Mammary microvascular endothelial cell (primary cell): ENCODE measurements around the gene FBXL16. TPM values are rescaled to one million over a fixed set of nuclear protein-coding genes. Genes with fewer than 3 reads are reported as not detected.

Experiments used
- total RNA-seq: library from RNA; depleted of rRNA; stranded (reverse); fragments of >200 nt; gene quantifications from 2 replicates; pipeline ENCODE4 v1.2.3, GENCODE V29; 2015

Gene FBXL16
- total RNA-seq, result 0.07 TPM in 1 of 2 replicates, not detected in the other

DNA sequence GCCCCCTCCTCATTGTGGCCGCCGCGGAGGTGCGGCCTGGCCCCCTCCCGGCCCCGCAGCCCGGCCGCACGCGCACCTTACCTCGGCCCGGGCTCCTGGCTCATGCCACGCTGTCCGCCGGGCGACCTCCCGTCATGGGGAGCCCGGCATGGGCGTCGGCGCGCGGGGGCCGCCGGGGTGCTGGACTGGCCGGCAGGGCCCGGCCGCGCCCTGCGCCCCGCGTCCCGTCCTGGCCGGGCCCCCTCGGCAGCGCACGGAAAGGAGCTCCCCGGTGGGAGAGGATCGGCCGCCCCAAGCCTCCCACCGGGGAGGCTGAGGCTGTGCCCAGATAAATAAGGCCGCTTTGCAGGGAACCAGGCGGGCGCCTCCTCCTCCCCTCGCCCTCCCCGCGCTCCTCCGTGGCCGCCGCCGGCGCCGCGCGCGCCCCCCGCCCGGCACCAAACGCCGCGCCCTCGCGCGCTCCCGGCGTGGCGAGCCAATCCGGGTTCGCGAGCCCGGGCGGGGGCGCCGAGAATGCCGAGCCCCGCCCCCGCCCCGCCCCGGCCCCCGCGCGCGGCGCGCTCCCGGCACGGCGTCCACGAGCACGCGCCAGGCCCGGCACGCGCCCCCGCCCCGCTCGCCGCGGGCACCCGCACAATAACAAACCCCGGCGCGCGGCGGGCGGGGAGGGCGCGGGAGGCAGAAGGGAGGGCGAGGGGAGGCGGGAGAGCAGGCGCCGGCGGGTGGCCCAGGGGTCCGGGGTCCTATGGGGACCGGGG, at the start of gene FBXL16:
Gene FBXL16 (minus strand): TSS at position 371 of the 758 bp plus-strand sequence. CDS start 8,396 bp downstream, outside the sequence.

GRCh38 chr16:740764-741505, 35.3 kb upstream of the FBXL16 start, which contains the start of gene CIAO3:
Gene CIAO3, minus strand, starts transcription at chr16:740997. Its CDS starts 12 bp downstream, at chr16:740985.

GRCh38 chr16:726438-727290, 21.1 kb upstream of the FBXL16 start, which contains the start of the genes CCDC78 and HAGHL:
Gene CCDC78, minus strand, starts transcription at chr16:726443. Its CDS starts 76 bp downstream, at chr16:726367.
Gene HAGHL, plus strand, starts transcription at chr16:727106. Its CDS starts 404 bp downstream, at chr16:727510.

GRCh38 chr16:720990-721764, 15.6 kb upstream of the FBXL16 start, which contains the start of gene ANTKMT:
Gene ANTKMT, plus strand, starts transcription at chr16:721146. Its CDS starts 129 bp downstream, at chr16:721275.

GRCh38 chr16:714558-715476, 9.2 kb upstream of the FBXL16 start, which contains the start of gene METRN:
Gene METRN, plus strand, starts transcription at chr16:715118. Its CDS starts 172 bp downstream, at chr16:715290.

GRCh38 chr16:684071-684794, 21.4 kb downstream of the FBXL16 start, which contains the start of gene JMJD8:
Gene JMJD8, minus strand, starts transcription at chr16:684334. Its CDS starts 15 bp downstream, at chr16:684319.

DNA sequence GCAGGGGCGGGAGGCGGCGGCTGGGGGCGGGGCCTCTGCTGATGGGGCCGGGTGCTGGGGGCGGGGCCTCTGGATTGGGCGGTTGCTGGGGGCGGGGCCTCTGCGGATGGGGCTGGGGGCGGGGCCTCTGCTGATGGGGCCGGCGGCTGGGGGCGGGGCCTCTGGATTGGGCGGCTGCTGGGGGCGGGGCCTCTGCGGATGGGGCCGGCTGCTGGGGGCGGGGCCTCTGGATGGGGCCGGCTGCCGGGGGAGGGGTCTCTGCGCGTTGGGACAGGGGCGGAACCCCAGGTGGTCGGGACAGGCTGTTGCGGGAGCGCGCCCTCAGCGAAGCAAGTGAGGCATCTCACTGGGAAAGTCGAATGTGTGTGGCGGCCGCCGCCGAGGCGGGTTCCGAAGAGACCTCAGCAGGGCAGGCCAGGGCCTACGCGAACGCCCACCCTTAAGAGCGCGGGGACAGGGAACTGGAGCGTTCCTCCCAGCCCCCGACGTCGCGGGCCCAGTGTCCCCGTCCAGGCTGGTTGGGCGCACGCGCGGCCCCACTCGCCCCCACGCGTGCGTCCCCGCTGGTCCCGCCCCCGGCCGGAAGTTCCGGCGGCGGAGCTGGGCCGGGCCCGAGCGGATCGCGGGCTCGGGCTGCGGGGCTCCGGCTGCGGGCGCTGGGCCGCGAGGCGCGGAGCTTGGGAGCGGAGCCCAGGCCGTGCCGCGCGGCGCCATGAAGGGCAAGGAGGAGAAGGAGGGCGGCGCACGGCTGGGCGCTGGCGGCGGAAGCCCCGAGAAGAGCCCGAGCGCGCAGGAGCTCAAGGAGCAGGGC, 25.6 kb downstream of the FBXL16 start, which contains the start of gene STUB1:
Gene STUB1 (plus strand): TSS at position 597 of the 811 bp plus-strand sequence. CDS start 116 bp downstream, at position 713.

DNA sequence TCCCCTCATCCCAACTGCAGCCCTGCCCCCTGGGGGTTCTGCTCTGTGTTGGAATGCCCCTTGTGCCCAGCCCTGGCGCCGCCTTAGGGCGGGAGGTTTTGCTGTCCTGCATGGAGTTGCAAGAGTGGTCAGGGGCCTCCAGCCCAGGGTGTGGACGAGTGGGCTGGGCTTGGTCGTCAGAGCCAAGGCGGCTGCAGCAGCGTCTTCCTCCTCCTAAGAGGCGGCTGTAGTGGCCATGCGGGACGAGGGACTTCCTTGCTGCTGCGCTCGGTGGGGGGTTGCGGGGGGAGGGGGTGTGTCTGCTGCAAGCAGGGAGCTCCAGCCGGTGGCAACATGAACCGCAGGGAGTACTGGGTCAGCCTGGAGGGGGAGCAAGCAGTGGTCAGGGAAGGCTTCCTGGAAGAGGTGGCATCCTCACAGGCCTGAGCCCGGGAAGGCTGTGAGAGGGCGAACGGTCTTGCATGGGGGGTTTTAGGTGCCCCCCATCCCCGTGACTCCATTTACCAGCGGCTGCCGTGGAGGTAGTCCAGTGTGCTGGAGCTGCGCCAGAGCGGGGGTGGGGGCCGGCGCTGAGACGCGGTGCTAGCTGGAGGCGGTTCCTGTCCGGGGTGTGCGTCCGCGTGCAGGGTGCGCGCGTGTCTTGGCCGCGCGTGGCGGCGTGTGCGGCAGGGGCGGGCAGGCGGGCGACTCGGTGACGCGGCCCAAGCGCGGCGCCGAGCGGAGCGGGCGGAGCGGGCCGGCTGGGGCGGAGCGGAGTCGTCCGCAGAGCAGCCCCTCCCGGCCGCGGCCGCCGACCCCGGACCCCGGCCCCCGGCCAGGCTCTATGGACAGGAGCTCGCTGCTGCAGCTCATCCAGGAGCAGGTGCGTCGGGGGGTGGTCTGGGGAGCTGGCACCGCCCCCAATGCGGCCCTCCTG, 30.4 kb downstream of the FBXL16 start, which contains the start of gene RHBDL1:
Gene RHBDL1 (plus strand): TSS at position 704 of the 916 bp plus-strand sequence. CDS start 120 bp downstream, at position 824.

DNA sequence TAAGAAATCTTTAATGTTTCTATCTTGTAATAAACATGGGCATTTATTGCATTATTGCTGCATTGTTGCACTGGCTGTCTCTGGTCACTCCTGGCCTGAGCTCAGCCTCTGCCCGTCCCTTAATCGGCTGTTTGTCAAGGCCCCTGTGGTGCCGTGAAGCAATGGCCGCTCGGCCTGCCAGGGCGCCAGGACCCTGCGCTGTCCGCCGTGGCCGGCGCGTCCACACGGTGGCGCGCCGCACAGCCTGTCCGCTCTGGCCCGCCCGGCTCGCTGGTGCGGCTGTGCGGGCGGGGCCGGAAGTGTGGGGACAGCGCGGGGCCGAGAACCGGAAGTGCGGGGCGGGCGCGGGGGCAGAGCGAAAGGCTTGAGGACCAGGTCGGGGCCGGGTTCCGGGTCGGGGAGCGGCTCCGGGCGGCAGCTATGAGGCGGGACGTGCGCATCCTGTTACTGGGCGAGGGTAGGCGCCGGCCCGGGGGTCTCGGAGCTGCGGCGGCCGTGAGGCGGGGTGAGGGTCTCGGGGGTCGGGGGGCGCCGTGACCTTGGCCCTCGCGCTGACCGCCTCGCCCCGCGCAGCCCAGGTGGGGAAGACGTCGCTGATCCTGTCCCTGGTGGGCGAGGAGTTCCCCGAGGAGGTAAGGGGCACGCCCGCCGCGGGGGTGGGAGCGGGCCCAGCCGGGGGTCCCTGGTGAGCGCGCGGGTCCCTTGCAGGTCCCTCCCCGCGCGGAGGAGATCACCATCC, 37.7 kb downstream of the FBXL16 start, which contains the start of gene RHOT2:
Gene RHOT2 (plus strand): TSS at position 353 of the 739 bp plus-strand sequence. CDS start 68 bp downstream, at position 421.

GRCh38 chr16:648781-649589, 56.6 kb downstream of the FBXL16 start, which contains the start of gene WDR90:
Gene WDR90, plus strand, starts transcription at chr16:649365. Its CDS starts 52 bp downstream, at chr16:649417.

Other genes with a start within 250 kb of the FBXL16 start
- 51.1 and 58.2 TPM in 2 replicates for gene CAPN15, start 178.1 kb downstream of the FBXL16 start, total RNA-seq
- not detected in 2 replicates for gene PRR35, start 145.4 kb downstream of the FBXL16 start, total RNA-seq
- gene NHLRC4, start 138.8 kb downstream of the FBXL16 start, total RNA-seq, result 0.59 and 0.67 TPM in 2 replicates
- 25.9 and 26.0 TPM in 2 replicates for gene PIGQ, start 135.8 kb downstream of the FBXL16 start, total RNA-seq
- 14.0 and 19.3 TPM in 2 replicates for gene RAB40C, start 115.7 kb downstream of the FBXL16 start, total RNA-seq
- 0.10 TPM in 1 of 2 replicates, not detected in the other for gene WFIKKN1, start 74.8 kb downstream of the FBXL16 start, total RNA-seq
- 146 and 160 TPM in 2 replicates for gene METTL26, start 69.5 kb downstream of the FBXL16 start, total RNA-seq
- gene MCRIP2, start 64.0 kb downstream of the FBXL16 start, total RNA-seq, result 27.6 and 35.6 TPM in 2 replicates
- gene WDR90, start 56.4 kb downstream of the FBXL16 start, total RNA-seq, result 6.9 and 10.6 TPM in 2 replicates
- gene RHOT2, start 37.7 kb downstream of the FBXL16 start, total RNA-seq, result 39.1 and 50.4 TPM in 2 replicates
- gene RHBDL1, start 30.1 kb downstream of the FBXL16 start, total RNA-seq, result 0.07 and 0.69 TPM in 2 replicates
- 176 and 178 TPM in 2 replicates for gene STUB1, start 25.4 kb downstream of the FBXL16 start, total RNA-seq
- 71.3 and 89.9 TPM in 2 replicates for gene JMJD8, start 21.5 kb downstream of the FBXL16 start, total RNA-seq
- 9.1 and 9.5 TPM in 2 replicates for gene WDR24, start 15.4 kb downstream of the FBXL16 start, total RNA-seq
- gene METRN, start 9.3 kb upstream of the FBXL16 start, total RNA-seq, result 32.8 and 48.0 TPM in 2 replicates
- 39.4 and 43.4 TPM in 2 replicates for gene ANTKMT, start 15.3 kb upstream of the FBXL16 start, total RNA-seq
- gene CCDC78, start 20.6 kb upstream of the FBXL16 start, total RNA-seq, result not detected in 2 replicates
- 0.79 and 1.9 TPM in 2 replicates for gene HAGHL, start 21.3 kb upstream of the FBXL16 start, total RNA-seq
- 25.8 and 30.2 TPM in 2 replicates for gene CIAO3, start 35.2 kb upstream of the FBXL16 start, total RNA-seq
- gene MSLN, start 54.9 kb upstream of the FBXL16 start, total RNA-seq, result not detected in 2 replicates
- 36.4 and 42.7 TPM in 2 replicates for gene RPUSD1, start 82.6 kb upstream of the FBXL16 start, total RNA-seq
- 19.6 and 19.7 TPM in 2 replicates for gene CHTF18, start 82.8 kb upstream of the FBXL16 start, total RNA-seq
- not detected in 2 replicates for gene GNG13, start 94.9 kb upstream of the FBXL16 start, total RNA-seq